Measurements from ENCODE around the gene DDI2.
A peak's percentile ranks its signal among the peaks of the same experiment; 100 is the strongest.
"Not testable (repeated sequence)": the region's sequence is repeated elsewhere in the genome, so short reads cannot be mapped to it uniquely, and the experiment has no call there.

DDI2 gene

GRCh38 chr1:15680131-15680530 lies 62.9 kb downstream of the DDI2 start:
- DNase-seq (ENCODE audit: low spot score): peak; percentile 38

- peak; percentile 82 for DNase-seq (ENCODE audit: low spot score)
Observed at GRCh38 chr1:15680561-15681348, 63.5 kb downstream of the DDI2 start.

GRCh38 chr1:15681349-15682292 lies 64.4 kb downstream of the DDI2 start:
- no peak for DNase-seq (ENCODE audit: low spot score)

- no peak for DNase-seq (ENCODE audit: low spot score)
Observed at GRCh38 chr1:15682936-15683341, 65.7 kb downstream of the DDI2 start.

GRCh38 chr1:15683345-15684039 lies 66.2 kb downstream of the DDI2 start:
- DNase-seq (ENCODE audit: low spot score): no peak

- peak; percentile 68 for DNase-seq (ENCODE audit: low spot score)
Observed at GRCh38 chr1:15684042-15684461, 66.8 kb downstream of the DDI2 start, which contains the start of gene PLEKHM2. Gene PLEKHM2, plus strand, starts transcription at chr1:15684320. Its CDS starts 239 bp downstream, at chr1:15684559.

GRCh38 chr1:15684468-15685291 lies 67.4 kb downstream of the DDI2 start:
- peak; percentile 71 for DNase-seq (ENCODE audit: low spot score)

- DNase-seq (ENCODE audit: low spot score): no peak
Observed at GRCh38 chr1:15685820-15686219, 68.6 kb downstream of the DDI2 start.

- no peak for DNase-seq (ENCODE audit: low spot score)
Observed at GRCh38 chr1:15687446-15687845, 70.2 kb downstream of the DDI2 start.

- no peak for DNase-seq (ENCODE audit: low spot score)
Observed at GRCh38 chr1:15690317-15690716, 73.1 kb downstream of the DDI2 start.

- DNase-seq (ENCODE audit: low spot score): peak; percentile 50
Observed at GRCh38 chr1:15691434-15692032, 74.3 kb downstream of the DDI2 start.

GRCh38 chr1:15692121-15692682 lies 74.9 kb downstream of the DDI2 start:
- peak; percentile 43 for DNase-seq (ENCODE audit: low spot score)

GRCh38 chr1:15693371-15693770 lies 76.1 kb downstream of the DDI2 start:
- DNase-seq (ENCODE audit: low spot score): no peak

- DNase-seq (ENCODE audit: low spot score): no peak
Observed at GRCh38 chr1:15696956-15697521, 79.8 kb downstream of the DDI2 start.

- DNase-seq (ENCODE audit: low spot score): no peak
Observed at GRCh38 chr1:15698201-15698600, 80.9 kb downstream of the DDI2 start.

GRCh38 chr1:15699321-15699720 lies 82.1 kb downstream of the DDI2 start:
- DNase-seq (ENCODE audit: low spot score): not testable (repeated sequence)

GRCh38 chr1:15700508-15700907 lies 83.2 kb downstream of the DDI2 start:
- no peak for DNase-seq (ENCODE audit: low spot score)

GRCh38 chr1:15701784-15702183 lies 84.5 kb downstream of the DDI2 start:
- no peak for DNase-seq (ENCODE audit: low spot score)

- peak; percentile 43 for DNase-seq (ENCODE audit: low spot score)
Observed at GRCh38 chr1:15702722-15703550, 85.7 kb downstream of the DDI2 start.

Measured in hepatic stellate cell (primary cell).